Glutamatergic neuron (in vitro differentiated cells): ENCODE measurements around the gene KIF25. TPM values are rescaled to one million over a fixed set of nuclear protein-coding genes. Genes with fewer than 3 reads are reported as not detected.

ENCODE experiments used
- DNase-seq: peaks from one replicate; pipeline ENCODE4 v3.0.0; 2022
- H3K27ac Mint-ChIP-seq: one replicate; pipeline ENCODE4 v1.8.0; 2020; ENCODE audit warnings: mild to moderate bottlenecking, mixed read lengths, inconsistent platforms; ENCODE audit not compliant: unreplicated experiment
- H3K27me3 Mint-ChIP-seq: one replicate; pipeline ENCODE4 v1.8.0; 2020; ENCODE audit warnings: mild to moderate bottlenecking, moderate library complexity, mixed read lengths, inconsistent platforms; ENCODE audit not compliant: unreplicated experiment
- H3K36me3 Mint-ChIP-seq: one replicate; pipeline ENCODE4 v1.8.0; 2020; ENCODE audit warnings: mild to moderate bottlenecking, mixed read lengths, inconsistent platforms; ENCODE audit not compliant: unreplicated experiment
- H3K4me1 Mint-ChIP-seq: one replicate; pipeline ENCODE4 v1.8.0; 2020; ENCODE audit warnings: mild to moderate bottlenecking, low read depth, mixed read lengths, inconsistent platforms; ENCODE audit not compliant: unreplicated experiment
- H3K4me3 Mint-ChIP-seq: one replicate; pipeline ENCODE4 v1.8.0; 2020; ENCODE audit warnings: mild to moderate bottlenecking, mixed read lengths, inconsistent platforms; ENCODE audit not compliant: unreplicated experiment
- H3K9me3 Mint-ChIP-seq: one replicate; pipeline ENCODE4 v1.8.0; 2020; ENCODE audit warnings: mild to moderate bottlenecking, moderate library complexity, mixed read lengths, inconsistent platforms; ENCODE audit not compliant: unreplicated experiment
- total RNA-seq: library from RNA; stranded (reverse); fragmentation: NEBNext Ultra II Directional; extraction: Animal tissue kit (Norgen Biotek cat#: 25700); gene quantifications from one replicate; pipeline ENCODE4 v1.2.1, GENCODE V29; 2021; ENCODE audit not compliant: unreplicated experiment
- TF ChIP-seq, protein P1 (sequence below): fragments of 200-600 bp; sonication (generic); IDR thresholded peaks from one replicate; pipeline ENCODE4 v1.5.0; 2021; ENCODE audit not compliant: partially characterized antibody, unreplicated experiment

KIF25 gene
- total RNA-seq, 1 donor from 2014 or later, result not detected

DNA sequence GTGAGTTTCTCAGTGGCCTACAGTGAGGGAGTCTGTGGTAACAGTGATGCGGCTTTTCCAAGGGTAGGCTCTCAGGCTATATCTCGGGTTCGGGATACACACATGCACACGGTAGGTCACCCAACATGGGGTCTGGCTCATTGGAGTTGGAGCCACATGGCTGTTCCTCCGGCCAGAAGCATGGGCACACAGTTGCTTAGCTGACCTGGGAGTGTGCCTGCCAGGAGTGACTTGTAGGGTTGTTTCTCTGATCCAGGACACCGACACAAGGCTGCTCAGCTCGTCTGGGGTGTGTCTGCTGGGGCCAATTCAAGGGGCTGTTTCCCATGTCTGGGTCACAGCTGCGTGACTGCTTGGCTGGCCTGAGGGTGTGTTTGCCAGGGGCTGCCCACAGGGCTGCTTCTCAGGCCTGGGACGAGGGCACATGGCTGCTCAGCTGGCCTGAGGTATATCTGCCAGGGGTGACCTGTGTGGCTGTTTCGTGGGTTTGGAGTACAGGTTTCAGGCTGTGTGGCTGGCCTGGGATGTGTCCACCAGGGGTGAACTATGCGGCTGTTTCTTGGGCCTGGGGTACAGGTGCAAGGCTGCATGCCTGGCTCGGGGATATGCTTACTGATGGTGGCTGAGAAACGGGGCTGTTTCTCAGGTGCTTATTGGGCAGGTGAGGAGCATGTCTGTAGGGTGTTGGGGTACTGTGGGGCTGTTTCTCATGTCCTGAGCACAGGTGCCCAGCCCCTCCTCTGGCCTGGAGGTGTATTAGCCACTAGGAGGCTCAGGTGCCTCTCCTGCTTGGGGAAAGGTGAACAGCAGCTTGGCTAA, 15.2 kb downstream of the KIF25 start:
- no peak overlapping the region for H3K4me3 Mint-ChIP-seq
- peaks cover 6% of the 10 kb centered on the region for H3K9me3 Mint-ChIP-seq
- H3K4me1 Mint-ChIP-seq, result no peaks in the 10 kb centered on the region
- TF ChIP-seq, protein P1, sequence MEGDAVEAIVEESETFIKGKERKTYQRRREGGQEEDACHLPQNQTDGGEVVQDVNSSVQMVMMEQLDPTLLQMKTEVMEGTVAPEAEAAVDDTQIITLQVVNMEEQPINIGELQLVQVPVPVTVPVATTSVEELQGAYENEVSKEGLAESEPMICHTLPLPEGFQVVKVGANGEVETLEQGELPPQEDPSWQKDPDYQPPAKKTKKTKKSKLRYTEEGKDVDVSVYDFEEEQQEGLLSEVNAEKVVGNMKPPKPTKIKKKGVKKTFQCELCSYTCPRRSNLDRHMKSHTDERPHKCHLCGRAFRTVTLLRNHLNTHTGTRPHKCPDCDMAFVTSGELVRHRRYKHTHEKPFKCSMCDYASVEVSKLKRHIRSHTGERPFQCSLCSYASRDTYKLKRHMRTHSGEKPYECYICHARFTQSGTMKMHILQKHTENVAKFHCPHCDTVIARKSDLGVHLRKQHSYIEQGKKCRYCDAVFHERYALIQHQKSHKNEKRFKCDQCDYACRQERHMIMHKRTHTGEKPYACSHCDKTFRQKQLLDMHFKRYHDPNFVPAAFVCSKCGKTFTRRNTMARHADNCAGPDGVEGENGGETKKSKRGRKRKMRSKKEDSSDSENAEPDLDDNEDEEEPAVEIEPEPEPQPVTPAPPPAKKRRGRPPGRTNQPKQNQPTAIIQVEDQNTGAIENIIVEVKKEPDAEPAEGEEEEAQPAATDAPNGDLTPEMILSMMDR, result no peak
- no peak for DNase-seq
- no peaks in the 10 kb centered on the region for H3K27me3 Mint-ChIP-seq
- H3K27ac Mint-ChIP-seq, result no peak overlapping the region
- H3K36me3 Mint-ChIP-seq, result peaks cover 37% of the 10 kb centered on the region

DNA sequence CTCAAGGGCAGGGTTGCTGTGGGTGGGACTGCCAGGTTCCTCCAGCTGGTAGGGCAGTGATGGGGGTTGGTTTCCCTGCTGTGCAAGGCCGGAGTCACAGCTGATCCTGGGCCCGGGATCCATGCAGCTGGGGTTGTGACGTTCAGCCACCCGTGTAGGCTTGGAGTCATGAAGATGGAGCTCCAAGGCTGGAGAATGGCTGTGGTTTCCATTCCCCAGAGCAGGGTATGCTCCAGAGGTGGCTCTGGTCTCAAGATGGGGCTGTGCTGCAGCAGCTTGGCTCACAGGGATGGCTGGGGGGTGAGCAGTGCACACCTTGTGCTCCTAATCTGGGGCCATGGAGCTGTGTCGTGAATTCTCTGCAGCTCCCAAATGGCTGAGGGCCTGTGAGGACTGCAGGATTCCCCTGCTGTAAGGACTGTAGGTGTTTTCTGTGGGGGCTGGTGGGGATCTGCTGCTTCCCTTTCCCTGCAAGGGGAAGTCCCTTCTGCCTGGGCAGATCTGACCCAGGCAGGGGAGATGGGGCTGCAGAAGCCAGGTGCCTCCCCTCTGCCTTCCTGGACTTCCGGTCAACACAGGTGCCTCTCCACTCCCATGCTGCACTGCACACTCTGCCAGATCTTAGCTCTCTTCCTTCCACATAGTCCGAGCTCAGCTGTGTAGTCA, 15.9 kb downstream of the KIF25 start:
- Mint-ChIP-seq H3K27me3 (no peaks in the 10 kb centered on the region), H3K9me3 (peaks cover 6% of the 10 kb centered on the region), H3K4me1 (no peaks in the 10 kb centered on the region), H3K27ac (no peak overlapping the region), H3K4me3 (no peak overlapping the region), H3K36me3 (peaks cover 37% of the 10 kb centered on the region)
- DNase-seq, result no peak
- TF ChIP-seq, protein P1, result no peak

DNA sequence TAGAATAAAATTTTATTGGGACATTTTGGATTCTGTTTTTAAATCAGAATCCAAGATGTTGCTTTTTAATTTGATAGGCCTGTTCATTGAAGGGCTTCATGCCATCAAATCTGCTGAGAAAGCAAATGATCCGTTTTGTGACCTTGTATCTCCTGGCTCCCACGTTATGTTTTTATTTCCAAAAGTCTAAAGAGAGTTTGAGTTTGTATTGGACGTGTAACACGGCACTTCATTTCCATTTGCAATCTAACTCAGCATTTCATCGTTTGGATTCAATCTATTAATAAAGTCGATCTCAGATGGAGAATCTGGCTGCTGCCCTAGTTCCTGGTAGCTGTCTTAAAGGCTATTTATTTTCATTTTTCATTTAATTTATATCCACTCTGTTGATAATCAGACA, 17.0 kb downstream of the KIF25 start:
- Mint-ChIP-seq H3K27ac (no peak overlapping the region), H3K36me3 (peaks cover 42% of the 10 kb centered on the region), H3K9me3 (peaks cover 6% of the 10 kb centered on the region), H3K4me1 (no peaks in the 10 kb centered on the region), H3K4me3 (no peak overlapping the region), H3K27me3 (no peaks in the 10 kb centered on the region)
- DNase-seq, result no peak
- TF ChIP-seq, protein P1, result no peak

DNA sequence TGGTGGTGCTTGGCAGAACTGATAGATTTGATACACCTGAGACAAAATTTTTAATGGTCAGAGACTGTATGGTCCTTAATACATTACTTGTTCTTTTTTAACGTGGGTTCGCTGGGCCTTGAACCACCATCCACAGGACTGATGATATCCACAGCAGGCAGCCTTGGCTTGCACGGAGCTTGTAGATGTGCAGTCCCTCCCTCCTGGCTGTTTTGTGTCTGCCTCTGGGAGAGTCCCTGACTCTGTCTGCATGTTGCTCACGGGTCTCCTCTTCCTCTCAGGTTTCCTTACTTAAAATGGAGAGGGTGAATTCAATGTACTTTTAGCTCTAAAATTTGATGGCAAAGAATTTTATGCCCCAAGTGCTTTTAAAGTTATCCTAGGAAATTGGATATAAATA, 17.5 kb downstream of the KIF25 start:
- no peaks in the 10 kb centered on the region for H3K4me1 Mint-ChIP-seq
- H3K36me3 Mint-ChIP-seq, result peaks cover 42% of the 10 kb centered on the region
- TF ChIP-seq, protein P1, result no peak
- no peaks in the 10 kb centered on the region for H3K27me3 Mint-ChIP-seq
- H3K4me3 Mint-ChIP-seq, result no peak overlapping the region
- no peak overlapping the region for H3K27ac Mint-ChIP-seq
- H3K9me3 Mint-ChIP-seq, result peaks cover 7% of the 10 kb centered on the region
- no peak for DNase-seq

DNA sequence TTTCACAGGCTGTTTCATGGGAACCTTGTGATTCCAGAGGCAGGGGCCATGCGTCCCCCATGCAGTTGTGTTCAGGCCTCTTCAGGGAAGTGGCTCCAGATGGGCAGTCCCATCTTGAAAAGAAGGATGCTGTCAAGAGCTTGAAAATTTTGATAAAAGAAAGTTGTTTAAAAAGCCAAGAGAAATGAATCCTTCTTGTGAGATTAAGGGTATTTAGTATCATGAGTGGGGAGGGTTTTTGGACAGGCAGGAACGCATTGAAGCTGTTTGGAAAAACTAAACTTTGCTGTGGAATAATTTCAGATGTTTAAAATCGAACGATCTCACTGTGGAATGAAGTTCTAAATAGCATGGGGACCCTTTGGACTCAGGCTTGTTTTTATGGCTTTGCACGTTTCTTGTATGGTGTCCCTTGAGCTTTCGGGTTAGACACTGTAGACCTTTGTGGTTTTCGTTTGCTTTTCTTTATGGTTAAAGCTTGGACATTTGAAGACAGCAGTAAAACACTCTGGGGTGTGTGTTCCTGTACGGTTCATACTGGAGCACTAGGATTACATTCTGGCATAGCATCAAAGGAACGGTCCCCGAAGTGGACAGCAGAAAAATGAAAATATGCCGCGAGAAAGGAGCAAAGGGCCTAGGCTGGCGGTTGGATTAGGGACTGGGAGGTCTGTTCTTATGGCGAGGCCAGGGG, 18.2 kb downstream of the KIF25 start:
- H3K4me3 Mint-ChIP-seq, result no peak overlapping the region
- H3K27me3 Mint-ChIP-seq, result no peaks in the 10 kb centered on the region
- H3K27ac Mint-ChIP-seq, result no peak overlapping the region
- TF ChIP-seq, protein P1, result no peak
- DNase-seq, result no peak
- H3K4me1 Mint-ChIP-seq, result no peaks in the 10 kb centered on the region
- peaks cover 37% of the 10 kb centered on the region for H3K36me3 Mint-ChIP-seq
- peaks cover 8% of the 10 kb centered on the region for H3K9me3 Mint-ChIP-seq
